OCI-LY1 (cell line): Measurements from ENCODE around the gene ROR2.

Source experiments
- CTCF ChIP-seq: fragments of 200-600 bp; sonication (generic), shearing (Covaris generic); IDR thresholded peaks from 2 replicates; pipeline ENCODE4 v1.5.1; 2017; ENCODE audit warnings: mild to moderate bottlenecking, antibody characterized with exemption, low read length, moderate library complexity, mixed read lengths
- EZH2 ChIP-seq: fragments of 200-600 bp; sonication (generic), shearing (Covaris generic); IDR thresholded peaks from 2 replicates; pipeline ENCODE4 v1.8.0; 2017; ENCODE audit warnings: borderline replicate concordance, mixed run types, mild to moderate bottlenecking, antibody characterized with exemption, low read length, moderate library complexity, mixed read lengths

- TF ChIP-seq CTCF (no peak), EZH2 (no peak)
These were observed 430.3 kb downstream of the ROR2 start for GRCh38 chr9:91519520-91520277.
